GM18502 (cell line): ENCODE results near the gene TTC17.
"Not testable (repeated sequence)": the region's sequence is repeated elsewhere in the genome, so short reads cannot be mapped to it uniquely, and the experiment has no call there.

Source experiments
- ATAC-seq: cut with Tn5 transposase; IDR thresholded peaks from one replicate; pipeline ENCODE4 v1.9.1; 2021; ENCODE audit warnings: mild to moderate bottlenecking; ENCODE audit not compliant: unreplicated experiment, poor library complexity

The TTC17 gene

DNA sequence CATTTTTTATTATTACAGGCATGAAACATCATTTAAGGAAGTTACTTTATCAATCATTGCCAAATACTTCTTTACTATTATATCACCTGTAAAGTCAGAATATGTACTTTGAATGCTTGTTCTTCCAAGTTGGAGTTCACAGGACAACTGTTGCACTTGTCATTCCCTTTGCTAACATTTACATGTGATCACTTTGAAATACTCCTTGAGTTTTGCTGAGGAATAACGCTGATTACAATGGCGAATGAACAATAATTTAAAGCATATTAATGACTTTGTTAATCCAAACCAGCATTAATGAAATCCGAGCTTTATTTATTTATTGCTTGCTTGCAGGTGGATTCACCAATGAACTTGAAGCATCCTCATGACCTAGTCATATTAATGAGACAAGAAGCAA, 20.2 kb downstream of the TTC17 start:
- no peak for ATAC-seq

DNA sequence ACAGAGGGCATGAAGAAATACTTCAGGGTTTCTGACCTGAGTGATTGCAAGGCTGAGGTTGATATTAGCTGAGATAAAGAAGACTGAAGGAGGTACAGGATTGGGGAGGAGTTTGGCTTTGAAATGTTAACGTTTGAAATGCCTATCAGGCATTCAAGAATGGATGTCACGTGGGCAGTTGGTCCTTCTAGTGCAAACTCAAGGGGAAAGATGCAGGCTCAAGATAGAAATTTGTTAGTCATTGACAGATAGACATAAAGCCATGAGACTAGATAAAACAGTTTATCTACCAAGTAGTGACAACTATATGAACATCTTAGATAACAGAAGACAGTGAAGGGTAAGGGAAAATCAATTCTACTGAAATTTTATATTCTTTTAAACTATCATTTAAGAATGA, 23.1 kb downstream of the TTC17 start:
- no peak for ATAC-seq

DNA sequence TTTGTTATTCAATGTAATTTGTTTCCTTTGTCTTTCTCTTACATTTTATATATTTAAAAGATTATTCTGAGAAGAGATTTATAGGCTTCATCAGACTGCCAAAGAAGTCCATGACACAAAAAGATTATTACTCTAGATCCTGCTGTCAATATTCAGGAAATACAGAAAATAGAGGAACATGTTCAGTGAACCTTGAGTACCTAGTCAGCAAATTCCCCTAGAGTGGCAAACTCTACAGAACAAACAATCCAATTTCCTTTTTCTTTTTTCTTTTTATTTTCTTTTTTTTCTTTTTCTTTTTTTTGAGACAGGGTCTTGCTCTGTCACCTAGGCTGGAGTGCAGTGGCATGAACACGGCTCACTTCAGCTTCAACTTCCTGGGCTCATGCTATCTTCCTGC, 23.9 kb downstream of the TTC17 start:
- no peak for ATAC-seq

DNA sequence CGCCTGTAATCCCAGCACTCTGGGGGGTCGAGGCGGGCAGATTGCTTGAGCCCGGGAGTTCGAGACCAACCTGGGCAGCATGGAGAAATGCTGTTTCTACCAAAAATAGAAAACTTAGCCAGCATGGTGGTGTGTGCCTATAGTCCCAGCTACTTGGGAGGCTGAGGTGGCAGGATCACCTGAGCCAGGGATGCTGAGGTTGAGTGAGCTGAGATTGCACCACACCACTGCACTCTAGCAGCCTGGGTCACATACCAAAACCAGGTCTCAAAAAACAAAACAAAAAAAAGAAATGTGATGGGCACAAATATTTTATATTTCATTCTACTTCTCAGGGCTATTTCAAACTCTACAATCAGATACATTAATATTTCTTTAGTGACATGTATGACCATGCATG, 25.7 kb downstream of the TTC17 start:
- ATAC-seq = no peak

DNA sequence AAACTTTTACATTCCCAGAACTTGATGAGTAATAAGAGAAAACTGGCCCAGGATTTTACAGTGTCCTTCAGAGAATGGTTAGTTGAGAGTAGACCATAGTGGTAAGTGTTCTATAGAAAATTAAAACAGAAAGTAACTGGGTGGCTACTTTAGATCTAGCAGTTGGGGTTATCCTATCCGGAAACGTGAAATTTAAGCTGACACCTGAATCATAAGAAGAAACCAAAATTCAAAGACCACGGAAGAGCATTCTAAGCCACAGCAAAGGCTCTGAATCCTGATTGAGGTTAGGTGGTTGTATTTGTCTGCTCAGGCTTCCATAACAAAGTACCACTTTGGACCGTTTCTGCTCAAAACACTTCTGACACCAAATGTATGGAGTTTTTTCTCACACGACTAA, 34.0 kb downstream of the TTC17 start:
- ATAC-seq = no peak

DNA sequence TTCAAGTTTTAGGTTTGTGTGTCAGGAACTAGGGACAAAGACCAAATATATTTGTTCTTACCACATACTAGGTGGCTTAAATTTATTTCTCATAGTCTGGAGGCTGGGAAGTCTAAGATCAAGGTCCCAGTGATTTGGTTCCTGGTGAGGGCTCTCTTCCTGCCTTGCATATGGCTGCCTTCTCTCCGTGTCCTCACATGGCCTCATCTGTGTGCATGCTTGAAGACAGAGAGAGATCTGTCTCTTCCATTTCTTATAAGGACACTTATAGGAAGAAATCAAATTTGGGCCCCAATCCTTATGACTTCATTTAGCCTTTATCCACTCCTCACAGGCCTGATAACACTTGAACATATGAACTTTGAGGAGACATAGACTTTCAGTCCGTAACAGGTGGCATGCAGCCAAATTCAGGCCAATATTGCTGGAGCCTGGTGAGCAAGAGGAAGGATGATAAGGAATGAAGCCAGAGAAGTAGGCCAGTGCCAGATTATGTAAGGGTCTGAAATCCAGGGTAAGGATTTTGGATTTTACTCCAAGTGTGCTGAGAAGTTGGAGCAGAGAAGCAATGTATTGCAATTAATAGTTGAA, 35.1 kb downstream of the TTC17 start:
- no peak for ATAC-seq

DNA sequence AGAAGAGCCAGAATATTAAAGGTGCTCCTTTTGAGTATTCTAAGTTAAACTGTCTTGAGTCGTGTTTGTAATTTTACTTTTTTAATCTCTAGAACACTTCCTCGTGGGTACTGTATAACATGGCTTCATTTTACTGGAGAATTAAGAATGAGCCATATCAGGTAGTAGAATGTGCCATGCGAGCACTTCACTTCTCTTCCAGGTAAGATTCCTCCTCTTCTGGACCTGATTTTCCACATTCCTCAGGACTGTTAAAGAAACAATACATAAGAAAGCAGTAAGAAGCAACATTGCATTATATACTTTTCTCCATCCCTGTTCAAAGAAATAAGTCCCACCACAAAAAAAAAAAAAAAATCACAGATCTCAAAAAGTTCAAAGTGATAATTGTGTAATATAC, 37.9 kb downstream of the TTC17 start:
- ATAC-seq = no peak

DNA sequence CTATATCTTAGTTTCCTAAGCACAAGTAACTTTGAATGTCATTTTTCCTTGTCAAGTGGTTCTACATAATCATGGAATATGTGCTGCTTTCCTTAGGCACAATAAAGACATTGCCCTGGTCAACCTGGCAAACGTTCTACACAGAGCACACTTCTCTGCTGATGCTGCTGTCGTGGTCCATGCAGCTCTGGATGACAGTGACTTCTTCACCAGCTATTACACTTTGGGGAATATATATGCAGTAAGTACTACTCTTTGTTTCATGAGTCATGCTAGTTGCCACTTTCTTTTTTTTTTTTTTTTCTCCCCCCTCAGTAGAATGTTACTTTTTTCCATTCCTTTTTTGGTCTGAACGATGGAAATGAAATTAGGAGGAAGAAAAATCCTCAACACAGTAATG, 38.5 kb downstream of the TTC17 start:
- ATAC-seq = no peak

DNA sequence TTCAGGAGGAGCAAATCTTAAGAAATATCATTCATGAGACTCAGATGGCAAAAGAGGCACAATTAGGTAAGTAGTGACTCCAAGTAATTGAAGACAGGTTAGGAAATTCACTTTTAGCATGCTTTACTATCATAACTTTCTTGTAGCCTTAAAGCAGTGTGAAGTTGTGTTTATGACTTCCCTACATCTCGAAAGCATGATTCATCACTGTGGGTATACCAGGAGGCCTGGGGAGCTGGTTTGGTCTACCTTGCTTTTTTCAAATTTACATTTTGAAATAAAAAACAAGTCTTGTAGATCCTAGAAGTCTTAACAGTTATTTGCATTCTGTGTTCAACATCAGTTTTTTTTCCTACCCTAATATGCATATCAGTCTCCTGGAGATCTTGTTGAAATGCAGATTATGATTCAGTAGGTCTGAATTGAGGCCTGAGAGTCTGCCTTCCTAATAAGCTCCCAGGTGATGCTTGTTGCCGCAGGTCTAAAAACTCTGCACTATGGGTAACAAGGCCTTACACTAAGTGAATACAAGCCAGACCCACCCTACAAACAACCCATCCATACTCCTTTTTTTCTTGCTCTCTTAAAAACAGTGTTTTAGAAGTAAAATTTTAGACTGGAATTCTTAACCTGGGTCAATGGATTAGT, 41.4 kb downstream of the TTC17 start:
- no peak for ATAC-seq

DNA sequence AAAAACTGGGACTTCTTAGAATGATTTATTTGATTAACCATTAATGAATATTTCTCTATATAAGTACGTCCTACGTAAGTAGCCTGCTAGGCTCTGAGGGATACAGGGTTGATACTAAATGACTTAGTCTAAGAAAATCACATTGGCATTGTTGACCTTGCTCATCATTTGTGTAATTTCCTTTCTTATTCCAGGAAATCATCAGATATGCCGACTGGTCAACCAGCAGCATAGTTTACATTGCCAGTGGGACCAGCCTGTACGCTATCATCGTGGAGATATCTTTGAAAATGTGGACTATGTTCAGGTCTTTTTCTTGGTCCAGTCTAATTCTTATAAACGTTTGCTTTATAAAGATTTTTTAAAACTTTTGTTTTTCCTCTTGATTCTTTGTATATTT, 42.5 kb downstream of the TTC17 start:
- ATAC-seq = no peak

DNA sequence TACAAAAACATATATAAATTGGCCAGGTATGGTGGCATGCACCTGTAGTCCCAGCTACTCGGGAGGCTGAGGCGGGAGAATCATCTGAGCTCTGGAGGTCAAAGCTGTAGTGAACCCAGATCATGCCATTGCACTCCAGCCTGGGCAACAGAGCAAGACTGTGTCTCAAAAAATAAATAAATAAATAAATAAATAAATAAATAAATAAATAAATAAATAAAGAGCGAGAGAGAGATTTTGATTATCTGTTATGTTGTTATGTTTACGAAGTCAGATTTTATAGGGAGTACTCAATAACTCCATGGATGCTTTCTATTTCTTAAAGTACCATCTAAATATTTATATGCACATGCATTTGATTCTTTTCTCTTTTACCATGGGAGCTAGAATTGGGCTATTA, 43.1 kb downstream of the TTC17 start:
- not testable (repeated sequence) for ATAC-seq

DNA sequence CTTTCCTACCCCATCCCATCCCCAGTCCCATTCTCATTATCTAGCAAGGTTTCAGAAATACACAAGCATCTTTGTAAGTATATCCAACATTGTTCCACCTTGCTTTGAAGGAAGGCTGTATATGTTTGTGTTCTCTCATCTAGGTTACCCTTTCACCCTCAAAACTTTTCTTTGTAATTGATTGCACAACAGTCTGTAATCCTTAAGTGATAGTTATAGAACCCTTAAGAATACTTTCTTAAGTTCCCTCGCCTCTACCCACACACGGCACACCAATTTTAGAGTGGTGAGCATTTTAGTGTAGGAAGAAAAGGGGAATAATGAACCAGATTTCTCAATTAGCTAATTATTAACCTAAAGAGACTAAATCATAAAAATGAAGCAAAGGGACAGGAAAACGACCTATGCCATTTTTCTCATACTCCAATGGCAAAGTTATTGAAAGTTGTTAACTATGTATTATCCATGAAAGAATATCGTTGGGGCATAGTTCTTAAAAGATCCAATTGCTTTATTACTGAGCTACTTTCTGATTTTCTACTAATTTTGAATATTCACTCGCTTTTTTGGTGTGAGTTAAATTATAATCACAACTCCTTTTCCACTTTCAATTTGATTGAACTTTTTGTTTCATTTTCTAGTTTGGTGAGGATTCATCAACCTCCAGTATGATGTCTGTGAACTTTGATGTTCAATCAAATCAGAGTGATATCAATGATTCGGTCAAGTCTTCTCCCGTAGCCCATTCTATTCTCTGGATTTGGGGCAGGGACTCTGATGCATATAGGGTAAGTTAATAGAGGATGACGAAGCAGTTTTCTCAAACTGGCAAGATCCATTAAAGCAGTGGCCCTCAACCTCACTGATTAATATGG, 44.9 kb downstream of the TTC17 start:
- no peak for ATAC-seq

DNA sequence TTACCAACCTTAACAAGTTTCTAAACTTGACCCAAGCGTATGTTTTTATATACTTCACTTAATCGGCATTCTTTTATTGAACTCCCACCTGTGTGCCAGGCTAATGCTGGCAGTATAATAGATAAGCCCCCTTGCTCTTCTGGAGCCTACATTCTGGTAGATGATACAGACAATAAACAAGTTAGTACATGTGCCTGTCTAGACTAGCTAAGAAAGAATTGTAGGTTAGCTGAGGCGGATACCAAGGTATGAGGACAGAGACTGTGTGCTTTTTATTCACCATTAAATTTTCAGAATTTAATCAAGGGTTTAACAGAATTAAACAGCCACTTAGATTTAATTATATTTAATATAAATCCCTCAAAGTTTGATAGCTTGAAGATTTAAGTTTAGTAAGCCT, 45.7 kb downstream of the TTC17 start:
- ATAC-seq = no peak

DNA sequence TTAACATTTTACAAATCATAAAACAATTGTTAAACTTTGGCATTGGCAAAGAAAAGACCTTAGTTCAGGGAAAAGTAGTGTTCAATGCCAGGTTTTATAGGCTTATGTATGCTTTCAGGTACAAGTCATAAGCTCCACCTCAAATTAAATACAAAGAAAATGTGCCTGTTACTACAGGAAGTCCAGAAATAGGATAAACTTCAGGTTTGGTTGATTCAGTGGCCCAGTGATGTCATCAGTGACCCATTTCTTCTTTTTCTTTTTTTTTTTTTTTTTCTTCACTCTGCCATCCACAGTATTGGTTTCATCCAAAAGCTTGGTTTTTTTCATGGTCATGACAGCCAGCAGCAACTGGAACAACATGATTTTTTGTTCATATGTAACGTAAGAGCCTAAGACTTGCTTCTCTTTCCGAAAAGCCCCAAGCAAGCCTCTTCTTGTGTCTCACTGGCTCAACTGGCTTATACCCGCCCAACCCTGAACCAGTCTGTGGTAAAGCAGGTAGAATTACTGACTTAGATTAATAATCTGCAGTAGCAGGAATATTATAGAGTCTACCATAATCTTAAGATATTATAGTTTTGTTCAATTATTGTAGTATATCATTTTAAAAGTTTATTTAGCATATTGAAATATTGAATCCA, 46.2 kb downstream of the TTC17 start:
- no peak for ATAC-seq

DNA sequence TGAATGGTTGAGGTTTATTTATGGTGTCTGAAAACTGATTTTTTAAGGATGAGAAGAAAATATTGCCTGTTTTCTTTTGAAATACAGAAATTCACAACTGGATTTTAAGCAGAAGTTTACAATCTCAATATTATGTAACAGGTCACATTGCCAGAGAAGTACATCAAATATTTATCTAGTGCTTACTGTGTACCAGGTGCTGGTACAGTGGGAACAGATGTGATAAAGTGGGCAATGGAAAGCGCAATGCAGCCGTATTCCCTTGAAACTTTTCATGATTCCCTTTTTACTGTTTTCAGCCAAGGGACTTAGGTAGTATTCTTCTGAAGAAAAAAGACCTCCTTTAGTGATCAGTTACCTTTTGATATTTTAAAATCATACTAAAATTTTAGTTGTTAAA, 49.6 kb downstream of the TTC17 start:
- no peak for ATAC-seq

DNA sequence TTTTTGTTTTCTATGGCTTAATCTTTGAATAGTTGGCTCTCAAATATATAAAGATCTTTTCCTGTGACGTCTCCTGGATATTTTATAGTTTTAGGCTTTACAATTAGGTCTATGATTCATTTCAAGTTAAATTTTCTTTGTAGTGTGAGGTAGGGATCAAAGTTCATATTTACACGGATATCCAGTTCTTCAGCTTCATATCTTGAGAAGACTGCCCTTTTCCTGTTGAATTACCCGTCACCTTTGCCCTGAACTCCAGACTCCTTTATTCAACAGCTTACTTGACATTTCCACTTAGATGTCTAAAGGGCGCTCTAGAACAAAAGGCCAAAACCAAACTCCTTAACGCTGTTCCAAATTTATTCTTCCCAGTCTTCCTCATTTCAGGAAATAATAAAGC, 51.7 kb downstream of the TTC17 start:
- no peak for ATAC-seq

DNA sequence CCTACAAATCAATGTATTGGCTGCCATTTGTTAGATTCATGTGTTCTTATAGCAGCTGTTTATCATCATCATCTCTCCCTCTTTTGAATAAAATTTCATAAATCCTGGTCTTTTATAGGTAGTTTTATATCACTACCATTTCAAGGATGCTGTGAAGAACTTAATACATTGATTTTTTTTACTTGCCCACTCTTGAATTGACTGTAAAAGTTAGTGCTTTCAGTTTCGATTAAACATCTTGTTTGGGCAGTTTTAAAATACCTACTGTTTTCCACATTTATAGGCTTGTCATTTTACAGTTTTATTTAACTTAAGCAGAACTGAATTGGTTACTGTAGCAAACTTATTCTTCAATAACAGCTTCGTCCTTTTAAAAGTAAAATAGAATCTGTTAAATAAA, 59.5 kb downstream of the TTC17 start:
- ATAC-seq = peak; percentile 66

DNA sequence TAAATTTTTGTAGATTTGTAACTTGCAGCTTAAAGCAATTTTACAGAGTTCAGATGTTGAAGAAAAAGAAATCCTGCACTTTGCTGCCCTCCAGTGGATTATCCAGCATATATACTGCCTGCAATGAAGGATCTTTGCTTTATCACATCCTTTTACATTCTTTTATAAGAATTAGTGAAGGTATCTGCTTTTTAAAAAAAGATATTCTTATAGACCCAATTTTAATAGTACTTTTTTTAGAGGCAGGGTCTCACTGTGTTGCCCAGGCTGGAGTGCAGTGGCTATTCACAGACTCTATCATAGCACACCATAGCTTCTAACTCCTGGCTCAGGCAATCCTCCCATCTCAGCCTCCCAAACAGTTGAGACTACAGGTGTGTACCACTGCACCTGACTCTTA, 60.7 kb downstream of the TTC17 start:
- ATAC-seq = peak; percentile 66

DNA sequence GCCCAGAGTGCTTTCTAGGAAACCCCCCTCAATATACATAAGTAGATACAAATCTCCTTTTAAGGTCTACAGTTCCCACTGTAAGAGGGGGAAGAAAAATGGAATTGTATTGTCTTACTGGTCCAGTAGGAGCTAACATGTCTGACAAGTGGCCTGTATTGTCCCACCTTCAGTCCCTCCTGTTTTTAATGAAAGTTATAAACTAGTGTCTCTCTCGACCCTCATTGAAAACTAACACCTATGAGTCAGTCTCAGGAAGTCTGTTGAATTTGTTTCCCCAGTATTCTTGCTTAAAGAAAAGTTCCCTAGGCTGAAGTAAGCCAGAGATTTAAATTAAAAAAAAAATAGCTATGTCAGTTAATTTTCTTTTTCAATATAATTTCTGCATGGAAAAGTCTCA, 69.3 kb downstream of the TTC17 start:
- no peak for ATAC-seq

DNA sequence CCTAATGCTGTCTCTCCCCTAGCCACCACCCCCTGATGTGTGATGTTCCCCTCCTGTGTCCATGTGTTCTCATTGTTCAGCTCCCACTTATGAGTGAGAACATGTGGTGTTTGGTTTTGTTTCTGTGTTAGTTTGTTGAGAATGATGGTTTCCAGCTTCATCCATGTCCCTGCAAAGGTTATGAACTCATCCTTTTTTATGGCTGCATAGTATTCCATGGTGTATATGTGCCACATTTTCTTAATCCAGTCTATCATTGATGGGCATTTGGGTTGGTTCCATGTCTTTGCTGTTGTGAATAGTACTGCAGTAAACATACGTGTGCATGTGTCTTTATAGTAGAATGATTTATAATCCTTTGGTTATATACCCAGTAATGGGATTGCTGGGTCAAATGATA, 72.2 kb downstream of the TTC17 start:
- not testable (repeated sequence) for ATAC-seq

DNA sequence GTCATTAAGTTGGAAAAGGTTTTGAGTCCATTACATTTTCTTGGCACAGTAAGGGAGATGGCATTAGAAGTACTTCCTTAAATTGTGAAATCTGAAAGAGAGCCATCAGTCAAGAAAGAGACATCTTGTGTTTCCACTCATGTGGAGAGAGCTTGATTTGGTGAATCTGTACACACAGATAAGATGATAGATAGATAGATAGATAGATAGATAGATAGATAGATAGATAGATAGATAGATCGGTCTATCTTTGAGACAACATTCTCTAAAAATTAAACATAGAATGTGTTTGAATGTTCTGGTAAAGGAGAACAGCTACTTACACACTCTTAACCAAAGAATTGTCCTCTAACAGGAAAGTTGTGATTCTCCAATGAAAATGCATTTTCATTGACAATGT, 76.2 kb downstream of the TTC17 start:
- ATAC-seq = no peak
